ENCODE results near the gene PTPN6. TPM values are rescaled to one million over a fixed set of nuclear protein-coding genes. Genes with fewer than 3 reads are reported as not detected.

The PTPN6 gene
- total RNA-seq, 1 donor from 2014 or later, result 6.0 TPM

DNA sequence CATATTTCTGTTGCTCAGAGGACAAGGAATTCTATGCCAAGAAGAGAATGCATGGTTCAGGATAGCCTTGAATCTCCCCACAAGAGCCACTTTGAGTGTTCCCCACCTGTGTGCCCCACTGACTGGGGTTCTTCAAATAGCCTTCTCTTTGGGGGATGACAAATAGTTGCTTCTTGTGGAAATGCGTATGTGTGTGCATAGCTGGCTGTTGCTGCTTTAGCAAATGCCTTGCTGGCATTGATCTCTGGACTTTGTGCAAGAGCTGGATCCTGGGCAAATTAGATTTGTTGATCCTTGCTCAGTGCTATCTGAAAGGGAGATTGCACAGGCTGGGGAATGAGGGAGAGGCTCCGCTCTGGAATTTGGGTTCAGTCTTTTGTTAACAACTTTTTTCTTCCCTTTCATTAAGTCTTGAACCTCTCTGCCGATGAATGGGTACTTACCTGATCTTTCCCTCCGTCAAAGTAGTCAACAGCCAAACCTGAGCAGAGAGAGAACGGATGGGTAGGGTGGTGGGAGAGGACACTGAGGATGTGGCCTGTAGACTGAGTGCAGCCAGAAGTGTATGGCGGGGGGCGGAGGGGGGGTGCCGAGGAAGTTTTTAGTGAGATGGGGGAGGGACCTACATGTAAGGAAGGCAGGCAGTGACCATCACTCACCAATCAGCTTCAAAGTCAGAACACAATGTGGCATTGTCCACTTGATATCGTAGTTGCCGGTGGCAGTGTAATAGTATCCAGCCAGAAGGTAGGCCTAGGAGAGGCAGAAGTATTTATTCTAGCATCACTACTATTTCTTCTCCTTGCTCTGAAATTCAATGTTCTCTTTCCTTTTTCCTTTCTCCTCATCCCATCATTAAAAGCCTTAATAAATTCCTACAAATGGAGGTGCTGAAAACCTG lies 30.2 kb downstream of the PTPN6 start:
- peaks cover 6% of the 10 kb centered on the region for H3F3A ChIP-seq (ENCODE audit: low read depth)
- H3K36me3 ChIP-seq, result no peaks in the 10 kb centered on the region
- Mint-ChIP-seq H3K4me1 (no peaks in the 10 kb centered on the region), H3K27me3 (ENCODE audit: insufficient read depth, low read depth) (peaks cover 5% of the 10 kb centered on the region), H3K36me3 (peaks cover 11% of the 10 kb centered on the region), H3K9me3 (no peaks in the 10 kb centered on the region), H3K27ac (no peak overlapping the region), H3K4me3 (no peak overlapping the region)
- H4K20me1 ChIP-seq (ENCODE audit: low read depth), result no peaks in the 10 kb centered on the region
- no peak for DNase-seq (ENCODE audit: low spot score)
- H3K9me3 ChIP-seq (ENCODE audit: low read depth), result no peaks in the 10 kb centered on the region
- H3K27me3 ChIP-seq, result no peaks in the 10 kb centered on the region
- H3K79me2 ChIP-seq (ENCODE audit: low read depth), result no peaks in the 10 kb centered on the region
- H3K4me2 ChIP-seq, result no peak overlapping the region
- H3K4me3 ChIP-seq, result no peak overlapping the region
- H2AFZ ChIP-seq (replicated peaks), result no peak overlapping the region
- no peak overlapping the region for H3K27ac ChIP-seq
- H3K4me1 ChIP-seq, result no peaks in the 10 kb centered on the region
- no peak for TF ChIP-seq EZH2phosphoT487 (IDR thresholded peaks at IDR 0.05)
- TF ChIP-seq EZH2 (IDR thresholded peaks at IDR 0.05), result no peak
- TF ChIP-seq, protein P1, sequence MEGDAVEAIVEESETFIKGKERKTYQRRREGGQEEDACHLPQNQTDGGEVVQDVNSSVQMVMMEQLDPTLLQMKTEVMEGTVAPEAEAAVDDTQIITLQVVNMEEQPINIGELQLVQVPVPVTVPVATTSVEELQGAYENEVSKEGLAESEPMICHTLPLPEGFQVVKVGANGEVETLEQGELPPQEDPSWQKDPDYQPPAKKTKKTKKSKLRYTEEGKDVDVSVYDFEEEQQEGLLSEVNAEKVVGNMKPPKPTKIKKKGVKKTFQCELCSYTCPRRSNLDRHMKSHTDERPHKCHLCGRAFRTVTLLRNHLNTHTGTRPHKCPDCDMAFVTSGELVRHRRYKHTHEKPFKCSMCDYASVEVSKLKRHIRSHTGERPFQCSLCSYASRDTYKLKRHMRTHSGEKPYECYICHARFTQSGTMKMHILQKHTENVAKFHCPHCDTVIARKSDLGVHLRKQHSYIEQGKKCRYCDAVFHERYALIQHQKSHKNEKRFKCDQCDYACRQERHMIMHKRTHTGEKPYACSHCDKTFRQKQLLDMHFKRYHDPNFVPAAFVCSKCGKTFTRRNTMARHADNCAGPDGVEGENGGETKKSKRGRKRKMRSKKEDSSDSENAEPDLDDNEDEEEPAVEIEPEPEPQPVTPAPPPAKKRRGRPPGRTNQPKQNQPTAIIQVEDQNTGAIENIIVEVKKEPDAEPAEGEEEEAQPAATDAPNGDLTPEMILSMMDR (IDR thresholded peaks at IDR 0.05), result no peak
- H3K9ac ChIP-seq, result no peak overlapping the region

DNA sequence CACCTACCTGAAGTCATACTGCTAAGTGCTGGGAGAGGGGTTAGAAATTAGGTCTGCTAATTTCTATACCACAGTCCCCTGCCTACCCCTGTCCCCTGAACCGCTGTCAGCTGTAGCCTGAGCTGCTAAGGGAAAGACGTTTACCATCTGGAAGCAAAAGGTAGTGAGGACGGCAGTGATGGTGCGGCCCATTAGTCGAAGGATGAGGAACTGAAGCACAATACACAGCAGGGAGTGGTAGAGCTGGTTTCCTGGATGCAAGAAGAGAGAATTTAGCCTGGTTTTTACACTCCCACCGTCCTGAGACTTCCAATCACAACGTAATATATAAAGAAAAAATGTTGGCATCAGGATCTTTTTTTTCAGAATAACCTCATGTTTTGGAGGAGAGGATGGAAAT lies 31.4 kb downstream of the PTPN6 start:
- Mint-ChIP-seq H3K27ac (no peak overlapping the region), H3K27me3 (ENCODE audit: insufficient read depth, low read depth) (peaks cover 5% of the 10 kb centered on the region), H3K36me3 (peaks cover 8% of the 10 kb centered on the region), H3K4me1 (no peaks in the 10 kb centered on the region), H3K4me3 (no peak overlapping the region), H3K9me3 (no peaks in the 10 kb centered on the region)
- no peak for DNase-seq (ENCODE audit: low spot score)
- TF ChIP-seq, protein P1 (IDR thresholded peaks at IDR 0.05), result no peak
- TF ChIP-seq EZH2phosphoT487 (IDR thresholded peaks at IDR 0.05) (no peak), EZH2 (IDR thresholded peaks at IDR 0.05) (no peak)
- H3K27me3 ChIP-seq, result no peaks in the 10 kb centered on the region
- H3K9ac ChIP-seq, result no peak overlapping the region
- no peak overlapping the region for H3K4me2 ChIP-seq
- H3F3A ChIP-seq (ENCODE audit: low read depth), result no peaks in the 10 kb centered on the region
- no peak overlapping the region for H3K27ac ChIP-seq
- H2AFZ ChIP-seq (replicated peaks), result no peak overlapping the region
- H3K79me2 ChIP-seq (ENCODE audit: low read depth), result no peaks in the 10 kb centered on the region
- H4K20me1 ChIP-seq (ENCODE audit: low read depth), result no peaks in the 10 kb centered on the region
- no peaks in the 10 kb centered on the region for H3K9me3 ChIP-seq (ENCODE audit: low read depth)
- no peak overlapping the region for H3K4me3 ChIP-seq
- no peaks in the 10 kb centered on the region for H3K36me3 ChIP-seq
- no peaks in the 10 kb centered on the region for H3K4me1 ChIP-seq

DNA sequence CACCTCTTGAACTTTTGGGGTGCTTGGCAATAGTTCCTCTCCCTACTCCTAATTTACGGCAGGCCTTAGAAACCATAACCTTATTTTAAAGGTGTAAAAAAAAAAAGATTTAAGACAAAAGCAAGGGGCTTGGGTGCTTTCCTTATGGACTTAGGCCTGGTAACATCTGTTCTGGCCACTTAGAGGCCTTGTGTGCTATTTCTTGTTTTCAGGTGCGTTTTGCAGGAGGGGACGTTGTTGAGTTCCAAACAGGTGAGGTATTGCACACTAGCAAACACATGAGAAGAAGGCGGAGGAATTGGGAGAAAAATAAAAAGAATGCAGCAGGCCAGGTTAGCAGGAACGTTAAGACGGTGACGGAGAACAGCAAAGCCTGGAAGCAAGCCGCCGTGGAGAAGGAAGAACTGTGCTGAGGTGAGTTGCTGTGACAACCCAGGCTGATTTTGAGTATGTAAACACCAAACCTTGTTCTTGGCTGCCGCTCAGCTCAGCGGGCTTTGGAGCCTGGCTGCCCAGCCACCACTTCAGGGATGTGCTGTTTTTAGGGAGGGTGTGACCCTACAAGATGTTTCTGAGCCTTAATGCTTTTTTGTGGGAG lies 36.9 kb downstream of the PTPN6 start:
- Mint-ChIP-seq H3K36me3 (peaks cover 11% of the 10 kb centered on the region), H3K4me3 (no peak overlapping the region), H3K9me3 (no peaks in the 10 kb centered on the region), H3K27ac (no peak overlapping the region), H3K4me1 (no peaks in the 10 kb centered on the region), H3K27me3 (ENCODE audit: insufficient read depth, low read depth) (no peaks in the 10 kb centered on the region)
- H3K4me3 ChIP-seq, result no peak overlapping the region
- no peaks in the 10 kb centered on the region for H3K4me1 ChIP-seq
- no peak overlapping the region for H2AFZ ChIP-seq (replicated peaks)
- H3K4me2 ChIP-seq, result no peak overlapping the region
- no peaks in the 10 kb centered on the region for H3K27me3 ChIP-seq
- H3K79me2 ChIP-seq (ENCODE audit: low read depth), result no peaks in the 10 kb centered on the region
- TF ChIP-seq EZH2 (IDR thresholded peaks at IDR 0.05) (no peak), EZH2phosphoT487 (IDR thresholded peaks at IDR 0.05) (no peak)
- TF ChIP-seq, protein P1 (IDR thresholded peaks at IDR 0.05), result no peak
- no peaks in the 10 kb centered on the region for H4K20me1 ChIP-seq (ENCODE audit: low read depth)
- H3F3A ChIP-seq (ENCODE audit: low read depth), result peaks cover 2% of the 10 kb centered on the region
- no peaks in the 10 kb centered on the region for H3K36me3 ChIP-seq
- H3K27ac ChIP-seq, result no peak overlapping the region
- H3K9ac ChIP-seq, result no peak overlapping the region
- DNase-seq (ENCODE audit: low spot score), result no peak
- no peaks in the 10 kb centered on the region for H3K9me3 ChIP-seq (ENCODE audit: low read depth)

Data from neural progenitor cell (in vitro differentiated cells).